GM18520 (cell line): ENCODE measurements around the gene C19orf53.

ENCODE experiments used
- ATAC-seq: cut with Tn5 transposase; IDR thresholded peaks from one replicate; pipeline ENCODE4 v1.9.1; 2021; ENCODE audit not compliant: unreplicated experiment

C19orf53 gene

GRCh38 chr19:13795595-13796300 is 21.5 kb downstream of the C19orf53 start:
- ATAC-seq, result peak; percentile 15

DNA sequence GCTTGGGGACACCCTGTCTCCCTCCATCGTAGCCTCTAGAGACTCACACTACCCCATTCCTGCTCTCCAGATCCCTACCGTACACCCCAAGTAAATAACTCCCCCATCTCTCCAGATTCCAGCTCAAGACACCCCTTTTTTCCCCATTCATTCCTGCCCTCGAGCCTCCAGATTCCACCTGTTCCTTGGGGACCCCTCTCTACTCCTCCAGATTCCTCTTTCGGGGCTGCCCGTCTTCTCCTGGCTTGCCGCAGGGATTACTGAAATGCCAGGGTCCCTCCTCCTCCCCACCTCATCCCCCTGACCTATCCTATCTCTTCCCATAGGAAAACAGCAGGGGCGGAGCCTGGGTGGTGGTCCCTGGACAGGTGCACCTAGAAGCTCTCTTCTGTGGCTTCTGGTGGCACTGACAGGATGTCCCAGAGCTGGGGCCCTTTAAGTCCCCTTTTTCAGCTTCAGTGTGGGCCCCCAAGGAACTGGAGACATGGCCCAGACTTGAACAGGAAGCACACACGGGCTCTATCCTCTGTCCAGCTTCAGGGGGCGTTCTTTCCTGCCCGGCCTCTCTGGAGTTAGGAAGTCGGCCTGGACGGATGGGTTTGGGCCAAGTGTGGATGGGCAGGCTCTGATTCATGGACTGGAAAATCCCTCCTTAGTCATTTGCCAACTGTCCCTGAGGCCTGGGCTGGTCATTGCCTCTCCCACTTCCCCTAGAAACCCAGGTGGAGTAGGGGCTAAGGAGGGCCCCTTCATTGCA is 22.2 kb downstream of the C19orf53 start:
- ATAC-seq, result no peak

GRCh38 chr19:13797058-13797440 is 22.8 kb downstream of the C19orf53 start:
- ATAC-seq, result no peak

GRCh38 chr19:13797870-13798269 is 23.6 kb downstream of the C19orf53 start:
- ATAC-seq, result no peak

- ATAC-seq, result no peak
Measured at GRCh38 chr19:13799669-13800068, 25.4 kb downstream of the C19orf53 start.

- no peak for ATAC-seq
Measured at GRCh38 chr19:13803038-13803437, 28.8 kb downstream of the C19orf53 start.

GRCh38 chr19:13804830-13805683 is 30.8 kb downstream of the C19orf53 start:
- ATAC-seq, result no peak

DNA sequence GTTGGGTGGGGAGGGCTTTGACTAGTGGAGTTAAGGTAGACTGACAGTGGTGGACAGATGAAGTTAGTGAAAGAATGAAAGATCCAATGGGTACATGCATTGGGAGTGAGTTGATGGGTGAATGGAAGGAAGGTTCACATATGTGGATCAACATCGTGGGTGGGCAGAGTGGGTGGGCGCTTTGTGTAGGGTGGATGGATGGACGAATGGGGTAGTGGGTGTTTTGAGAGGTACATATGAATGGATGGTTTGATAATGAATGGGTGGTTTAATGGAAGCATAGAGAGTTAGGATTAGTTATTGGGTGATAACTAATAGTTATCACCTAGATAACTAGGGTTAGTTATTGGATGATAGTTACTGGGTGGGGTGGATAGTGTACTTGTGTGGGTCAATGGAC is 32.5 kb downstream of the C19orf53 start:
- no peak for ATAC-seq

DNA sequence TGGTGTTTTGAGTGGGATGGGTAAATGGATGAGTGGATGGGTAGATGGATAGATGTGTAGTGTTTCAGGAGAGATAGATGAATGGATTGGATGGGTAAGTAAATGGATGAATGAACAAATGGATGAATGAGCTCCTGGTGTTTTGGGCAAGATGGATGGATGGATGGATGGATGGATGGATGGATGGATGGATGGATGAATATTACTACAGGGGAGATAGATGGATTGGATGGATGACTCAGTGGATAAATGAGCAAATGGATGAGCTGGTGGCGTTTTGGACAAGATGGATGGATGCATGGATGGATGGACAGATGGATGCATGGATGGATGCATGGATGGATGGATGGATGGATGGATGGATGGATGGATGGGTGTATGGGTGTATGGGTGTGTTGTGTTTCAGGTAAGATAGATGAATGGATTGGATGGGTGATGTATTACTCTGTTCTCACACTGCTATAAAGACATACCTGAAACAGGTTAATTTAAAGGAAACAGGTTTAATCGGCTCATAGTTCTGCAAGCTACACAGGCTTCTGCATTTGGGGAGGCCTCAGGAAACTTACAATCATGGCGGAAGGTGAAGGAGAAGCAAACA is 33.3 kb downstream of the C19orf53 start:
- no peak for ATAC-seq

DNA sequence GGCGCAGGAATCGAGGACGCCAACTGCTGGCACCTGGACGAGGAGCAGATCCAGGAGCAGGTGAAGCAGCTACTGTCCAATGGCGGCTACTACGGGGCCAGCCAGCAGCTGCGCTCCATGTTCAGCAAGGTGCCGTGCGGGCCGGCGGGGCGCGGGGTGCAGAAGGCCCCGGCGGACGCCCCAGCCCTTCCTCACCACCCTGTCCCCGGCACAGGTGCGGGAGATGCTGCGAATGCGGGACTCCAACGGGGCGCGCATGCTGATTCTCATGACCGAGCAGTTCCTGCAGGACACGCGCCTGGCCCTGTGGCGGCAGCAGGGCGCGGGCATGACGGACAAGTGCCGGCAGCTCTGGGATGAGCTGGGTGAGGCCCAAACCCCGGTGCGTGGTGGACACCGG is 34.6 kb downstream of the C19orf53 start:
- ATAC-seq, result no peak

DNA sequence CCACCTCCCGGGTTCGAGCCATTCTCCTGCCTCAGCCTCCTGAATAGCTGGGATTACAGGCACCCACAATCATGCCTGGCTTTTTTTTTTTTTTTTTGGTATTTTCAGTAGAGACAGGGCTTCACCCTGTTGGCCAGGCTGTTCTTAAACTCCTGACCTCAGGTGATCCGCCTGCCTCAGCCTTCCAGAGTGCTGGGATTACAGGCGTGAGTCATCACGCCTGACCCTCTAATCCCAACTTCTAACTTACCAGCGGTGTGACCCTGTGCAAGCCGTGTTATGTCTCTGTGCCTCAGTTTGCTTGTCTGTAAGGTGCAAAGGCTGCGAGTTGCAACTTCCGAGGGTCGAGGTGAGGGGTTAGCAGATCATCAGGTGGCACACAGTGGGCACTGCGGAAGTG is 38.3 kb downstream of the C19orf53 start:
- no peak for ATAC-seq

DNA sequence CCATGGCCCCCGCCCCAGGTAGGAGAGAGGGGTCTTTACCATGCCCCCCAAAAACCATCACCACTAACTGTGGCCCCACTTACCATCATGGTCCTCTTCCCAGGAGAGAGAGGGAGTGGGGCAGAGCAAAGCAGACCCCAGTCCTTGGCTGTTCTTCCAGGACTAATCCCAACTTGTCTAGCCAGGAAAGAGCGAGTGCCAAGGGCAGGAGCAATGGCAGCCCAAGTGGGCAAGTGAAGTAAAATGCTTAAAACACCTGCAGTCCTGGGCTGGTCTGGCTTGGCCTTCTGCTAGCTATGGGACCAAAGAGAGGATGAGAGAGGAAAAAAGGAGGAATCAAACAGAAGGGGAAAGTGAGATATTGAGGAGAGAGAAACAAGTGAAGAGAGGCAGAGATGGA is 38.9 kb downstream of the C19orf53 start:
- no peak for ATAC-seq

- ATAC-seq, result no peak
Measured at GRCh38 chr19:13814550-13814949, 40.3 kb downstream of the C19orf53 start.

DNA sequence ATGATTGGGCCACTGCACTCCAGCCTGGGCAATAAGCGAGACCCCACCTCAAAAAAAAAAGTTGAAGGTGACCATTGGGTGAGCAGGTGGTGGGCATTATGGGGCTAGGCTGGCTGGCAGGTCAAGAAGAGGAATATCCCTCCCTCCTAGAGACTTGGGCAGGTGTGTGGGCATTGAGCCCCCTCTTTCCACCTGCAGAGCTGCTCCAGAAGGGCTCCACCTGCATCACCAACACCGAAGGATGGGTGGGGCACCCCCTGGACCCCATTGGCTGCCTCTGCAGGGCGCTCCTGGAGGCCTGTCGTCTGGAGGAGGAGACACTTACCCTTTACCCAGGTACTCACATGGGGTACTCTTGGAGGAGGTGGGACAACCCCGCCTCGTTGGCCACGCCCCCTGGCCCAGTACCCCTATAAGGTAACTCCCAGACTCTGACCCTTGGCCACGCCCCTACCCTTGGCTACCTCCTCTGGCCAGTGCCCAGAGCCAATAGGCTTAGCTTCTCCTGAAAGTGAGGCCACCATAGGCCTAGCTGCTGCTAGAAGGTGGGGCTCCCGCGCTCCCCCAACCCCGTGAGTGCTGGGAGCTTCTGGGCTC is 42.9 kb downstream of the C19orf53 start:
- ATAC-seq, result no peak

DNA sequence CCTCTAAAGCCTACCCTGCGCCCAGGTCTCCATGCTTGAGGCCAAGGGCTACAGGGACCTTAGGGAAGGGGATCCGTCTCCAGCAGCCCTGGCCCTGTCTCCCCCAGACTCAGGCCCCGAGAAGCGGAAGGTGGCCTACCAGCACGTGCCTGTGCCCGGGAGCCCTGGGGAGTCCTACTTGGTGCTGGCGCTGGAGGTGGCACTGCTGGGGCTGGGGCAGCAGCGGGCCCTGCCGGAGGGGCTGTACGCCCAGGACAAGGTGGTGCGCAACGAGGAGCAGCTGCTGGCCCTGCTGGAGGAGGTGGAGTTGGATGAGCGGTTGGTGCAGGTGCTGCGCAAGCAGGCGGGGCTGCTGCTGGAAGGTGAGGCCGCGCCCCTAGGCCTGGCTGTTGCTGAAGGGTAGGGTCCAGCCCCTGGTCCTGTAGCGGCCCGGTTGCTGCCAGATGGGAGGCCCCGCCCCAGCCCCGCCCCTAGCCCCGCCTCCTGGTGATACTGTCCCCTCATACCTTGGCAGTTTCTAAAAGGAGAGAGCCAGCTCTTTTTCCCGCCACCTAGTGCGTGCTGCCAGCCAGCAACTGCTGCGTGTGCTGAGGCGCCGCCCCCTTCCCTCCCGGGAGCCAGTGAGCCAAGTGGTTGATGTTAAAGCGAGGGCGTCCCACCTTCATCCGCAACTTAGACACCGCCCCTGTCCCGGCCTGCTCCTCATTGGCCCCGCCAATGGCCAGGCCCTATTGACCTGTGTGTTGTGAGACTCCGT is 43.5 kb downstream of the C19orf53 start:
- ATAC-seq, result no peak

GRCh38 chr19:13819238-13819637 is 45.0 kb downstream of the C19orf53 start:
- no peak for ATAC-seq

DNA sequence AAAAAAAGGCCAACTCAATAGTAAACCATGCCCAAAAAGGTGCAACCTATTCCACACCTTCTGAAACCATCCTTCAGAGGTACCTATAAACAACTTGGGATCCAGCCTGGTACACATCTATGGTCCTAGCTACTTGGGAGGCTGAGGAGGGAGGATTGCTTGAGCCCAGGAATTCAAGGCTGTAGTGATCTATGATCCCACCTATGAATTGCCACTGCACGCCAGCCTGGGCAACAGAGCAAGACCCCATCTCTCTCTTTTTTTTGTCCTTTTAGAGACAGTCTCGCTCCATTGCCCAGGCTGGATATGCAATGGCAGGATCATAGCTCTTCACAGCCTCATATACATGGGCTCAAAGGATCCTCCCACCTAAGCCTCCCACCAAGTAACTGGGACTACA is 47.0 kb downstream of the C19orf53 start:
- no peak for ATAC-seq

DNA sequence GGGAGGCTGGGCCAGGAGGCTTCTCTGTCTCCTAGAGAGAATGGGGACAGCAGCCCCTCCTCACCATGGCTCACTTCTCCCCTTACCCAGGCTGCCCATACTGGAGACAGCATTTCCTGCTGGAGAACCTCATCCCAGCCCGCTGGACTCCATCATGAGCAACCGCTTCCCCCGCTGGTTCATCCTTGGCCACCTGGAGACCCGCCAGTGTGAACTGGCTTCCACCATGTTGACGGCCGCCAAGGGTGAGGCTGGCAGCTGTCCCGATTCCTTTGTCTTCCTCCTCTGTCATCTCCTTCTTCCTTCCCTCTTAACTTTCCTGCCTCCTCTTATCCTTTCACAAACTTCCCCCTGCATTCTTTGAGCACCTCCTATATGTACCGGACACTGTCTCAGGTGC is 49.0 kb downstream of the C19orf53 start:
- ATAC-seq, result no peak

GRCh38 chr19:13823901-13824300 is 49.6 kb downstream of the C19orf53 start:
- ATAC-seq, result no peak

- no peak for ATAC-seq
Measured at GRCh38 chr19:13824703-13825102, 50.4 kb downstream of the C19orf53 start.
